GM06990 (cell line): Measurements from ENCODE around the gene CSDE1.

Source experiments
- DNase-seq: peaks from one replicate; pipeline ENCODE4 v3.0.0-alpha.2; 2011; ENCODE audit not compliant: insufficient read length; ENCODE audit errors: extremely low read depth
- H3K27me3 ChIP-seq: replicated peaks from 2 replicates; pipeline ENCODE4 v1.6.0; 2011; ENCODE audit warnings: low read length; ENCODE audit not compliant: control insufficient read depth, insufficient read depth
- H3K36me3 ChIP-seq: 2 replicates; pipeline ENCODE4 v1.5.1; 2011; ENCODE audit warnings: low read length; ENCODE audit not compliant: control insufficient read depth, insufficient read depth
- H3K4me3 ChIP-seq: replicated peaks from 2 replicates; pipeline ENCODE4 v1.5.1; 2011; ENCODE audit warnings: low read depth, mild to moderate bottlenecking, control low read depth, low read length
- CTCF ChIP-seq: IDR thresholded peaks from 2 replicates; pipeline ENCODE4 v1.5.1; 2011; ENCODE audit warnings: low read length, control low read depth, mild to moderate bottlenecking, inconsistent platforms; ENCODE audit not compliant: insufficient read depth, poor library complexity, severe bottlenecking

The CSDE1 gene

DNA sequence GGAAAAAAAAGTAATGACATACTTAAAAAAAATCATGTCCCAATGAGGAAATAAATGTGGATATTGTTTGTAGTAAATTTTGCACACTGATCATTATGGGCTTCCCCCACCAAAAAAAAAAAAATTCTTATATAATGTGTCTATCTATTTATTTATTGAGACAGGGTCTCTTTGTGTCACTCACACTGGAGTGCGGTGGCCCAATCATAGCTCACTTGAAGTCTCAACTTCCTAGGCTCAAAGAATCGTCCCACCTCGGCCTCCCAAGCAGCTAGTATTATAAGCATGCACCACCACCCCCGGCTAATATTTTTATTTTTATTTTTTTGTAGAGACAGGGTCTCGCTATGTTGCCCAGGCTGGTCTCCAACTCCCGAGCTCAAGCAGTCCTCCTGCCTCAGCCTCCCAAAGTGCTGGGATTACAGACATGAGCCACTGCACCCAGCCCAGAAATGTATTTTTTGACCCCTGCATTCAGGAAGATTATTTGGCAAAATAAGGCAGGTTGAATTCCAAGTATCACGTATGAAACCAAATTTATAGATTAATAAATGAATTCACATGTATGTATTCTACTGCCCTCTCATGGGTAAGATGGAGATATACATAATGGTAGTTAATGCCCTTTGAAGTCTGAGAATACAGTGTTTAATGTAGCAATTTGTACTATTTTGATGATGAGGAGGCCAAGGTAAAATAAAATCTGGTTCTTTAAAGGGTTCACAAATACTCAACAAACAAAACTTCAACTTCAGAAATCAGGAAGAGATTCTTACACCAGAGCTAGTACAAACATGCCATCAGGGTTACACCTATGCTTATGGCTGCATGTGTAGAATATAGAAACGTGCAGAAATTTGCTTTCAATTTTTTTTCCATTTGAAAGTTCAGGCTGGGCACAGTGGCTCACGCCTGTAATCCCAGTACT is 86.5 kb downstream of the CSDE1 start:
- Histone ChIP-seq H3K4me3 (no peak overlapping the region), H3K27me3 (no peaks in the 10 kb centered on the region), H3K36me3 (no peaks in the 10 kb centered on the region)
- TF ChIP-seq CTCF = no peak
- no peak for DNase-seq

- Histone ChIP-seq H3K4me3 (peak overlapping the region; percentile 63), H3K36me3 (no peaks in the 10 kb centered on the region), H3K27me3 (no peaks in the 10 kb centered on the region)
- DNase-seq = peak; percentile 87
- no peak for TF ChIP-seq CTCF
Measured at GRCh38 chr1:114670083-114671010, 87.4 kb downstream of the CSDE1 start.

- H3K36me3 ChIP-seq = no peaks in the 10 kb centered on the region
- no peaks in the 10 kb centered on the region for H3K27me3 ChIP-seq
- H3K4me3 ChIP-seq = peak within 1 kb of the TSS; percentile 63
- peak; percentile 35 for TF ChIP-seq CTCF
- DNase-seq = no peak
Measured at GRCh38 chr1:114669562-114670082, 88.2 kb downstream of the CSDE1 start, which contains the start of gene DENND2C. DENND2C (minus strand) TSS chr1:114670049; CDS start chr1:114625984, 44,065 bp downstream.

DNA sequence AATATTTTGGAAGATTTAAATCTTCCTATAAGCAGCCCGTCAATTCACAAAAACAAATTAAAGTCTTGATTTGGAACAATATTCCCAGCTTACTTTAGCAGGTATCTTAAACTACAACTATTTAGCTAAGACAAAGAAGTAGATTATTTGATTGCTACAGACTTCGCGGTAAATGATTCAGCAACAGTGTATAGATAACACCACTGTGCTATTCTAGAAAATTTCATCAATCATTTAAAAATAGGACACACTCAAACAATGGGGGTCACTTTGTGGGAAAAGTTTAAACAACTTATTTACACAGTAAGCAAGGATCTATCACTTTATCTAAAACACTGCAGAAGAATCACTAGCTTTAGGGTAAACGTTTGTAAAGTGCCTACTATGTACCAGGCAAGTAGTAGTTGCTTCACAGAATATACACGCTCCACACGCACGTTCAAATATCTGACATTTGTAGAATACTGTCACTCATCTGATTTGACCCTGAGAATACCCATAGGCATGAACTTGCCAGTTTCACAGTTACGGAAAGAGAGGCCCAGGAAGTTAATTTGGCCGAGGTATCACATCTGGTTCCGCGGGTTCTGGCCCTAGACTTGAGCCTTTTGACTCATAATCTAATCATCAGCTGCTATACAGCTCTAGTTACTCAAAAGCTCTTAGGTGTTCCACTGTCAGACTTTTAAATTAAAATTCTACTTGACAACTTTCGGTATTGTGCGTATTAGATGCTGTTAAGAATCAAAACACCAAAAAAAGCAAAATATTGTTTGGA is 88.8 kb downstream of the CSDE1 start:
- TF ChIP-seq CTCF = no peak
- Histone ChIP-seq H3K27me3 (no peaks in the 10 kb centered on the region), H3K4me3 (peak overlapping the region; percentile 63), H3K36me3 (no peaks in the 10 kb centered on the region)
- no peak for DNase-seq

DNA sequence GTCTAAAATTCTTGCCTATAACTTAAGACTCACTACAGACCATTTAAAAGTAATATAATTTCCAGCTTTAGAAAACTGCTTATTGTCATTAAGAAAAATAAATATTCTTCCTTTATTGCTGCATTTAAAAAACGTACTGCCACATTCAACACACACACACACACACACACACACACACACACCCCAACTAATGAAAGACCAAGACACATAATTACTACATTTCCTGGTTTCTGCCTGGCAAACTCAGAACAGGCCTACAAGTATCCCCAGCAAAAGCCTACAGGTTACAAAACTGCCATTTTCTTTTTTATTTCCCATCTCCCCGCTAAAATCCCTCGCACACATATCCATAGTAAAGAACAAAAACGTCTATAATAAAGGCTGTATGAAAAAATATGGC is 89.4 kb downstream of the CSDE1 start:
- DNase-seq = no peak
- Histone ChIP-seq H3K27me3 (no peaks in the 10 kb centered on the region), H3K36me3 (no peaks in the 10 kb centered on the region), H3K4me3 (no peak overlapping the region)
- no peak for TF ChIP-seq CTCF
